K562 (cell line): ENCODE data around the gene INPP5D. TPM values are rescaled to one million over a fixed set of nuclear protein-coding genes. Genes with fewer than 3 reads are reported as not detected.

Experiments used
- ATAC-seq: fragments of 200-7000 bp; cut with Tn5 transposase; 3 replicates; pipeline ENCODE4 v1.9.1; 2020; ENCODE audit warnings: moderate library complexity
- BruUV-seq: library from RNA; stranded (reverse); fragments of 400-500 nt; replicated peaks from 2 replicates; lab custom pipeline; 2021; lab: Mats Ljungman, UMichigan
- CTCF ChIA-PET: fragments of 300-600 bp; formaldehyde crosslinking; extraction: SDS; loops from one replicate; lab custom pipeline; 2021; ENCODE audit warnings: low intra/inter-chr PET ratio; lab: Yijun Ruan, JAX
- POLR2A ChIA-PET: fragments of 300-600, 350-650 bp; sonication (Branson Sonifier 250); formaldehyde crosslinking; extraction: SDS; loops from one replicate; lab custom pipeline; 2021; ENCODE audit warnings: antibody characterized with exemption, inconsistent platforms; lab: Yijun Ruan, JAX
- DNase-seq, 4 experiments: peaks; one replicate each; pipeline versions ENCODE4 v3.0.0 to v3.0.0-alpha.2; 2011 to 2018; ENCODE audit warnings: low spot score in 3 of 4, mixed read lengths in 3 of 4; ENCODE audit errors: extremely low read depth in 1 of 4
- FAIRE-seq: peaks from 2 replicates; lab custom pipeline; 2011; peaks lifted over from hg19 to GRCh38; lab: Jason Lieb, UNC
- H2AFZ ChIP-seq: 2 replicates; pipeline ENCODE4 v1.6.0; 2011; ENCODE audit warnings: low read depth, low read length, control low read depth, inconsistent platforms
- H3K27ac ChIP-seq: fragments of 200-600 bp; 3 replicates; pipeline ENCODE4 v1.8.0; 2011; ENCODE audit warnings: low read depth, mild to moderate bottlenecking, control low read depth, inconsistent platforms, low read length, moderate library complexity, mixed read lengths; ENCODE audit errors: extremely low read depth
- H3K27me3 ChIP-seq, 2 experiments: fragments of 300-600 bp in 1 of 2; 2 replicates in 1 of 2; 3 replicates in 1 of 2; pipeline versions ENCODE4 v1.6.0 to v1.8.0; 2011; ENCODE audit warnings: inconsistent platforms in 2 of 2, low read length in 2 of 2, mild to moderate bottlenecking in 1 of 2, mixed read lengths in 1 of 2, moderate library complexity in 1 of 2; ENCODE audit not compliant: control insufficient read depth in 2 of 2, insufficient read depth in 2 of 2
- H3K36me3 ChIP-seq: fragments of 300-600 bp; 3 replicates; pipeline ENCODE4 v1.8.0; 2011; ENCODE audit warnings: mild to moderate bottlenecking, low read length, inconsistent platforms; ENCODE audit not compliant: control insufficient read depth, insufficient read depth
- H3K4me1 ChIP-seq, 2 experiments: fragments of 200-600 bp in 1 of 2; replicated peaks in 1 of 2; 2 replicates in 1 of 2; 3 replicates in 1 of 2; pipeline versions ENCODE4 v1.5.1 to v1.8.0; 2011; ENCODE audit warnings: inconsistent platforms in 2 of 2, low read length in 2 of 2, mild to moderate bottlenecking in 1 of 2, mixed read lengths in 1 of 2, moderate library complexity in 1 of 2; ENCODE audit not compliant: control insufficient read depth in 2 of 2, insufficient read depth in 2 of 2
- H3K4me2 ChIP-seq: 2 replicates; pipeline ENCODE4 v1.6.1; 2011; ENCODE audit warnings: low read length, control low read depth, inconsistent platforms, mixed read lengths; ENCODE audit not compliant: insufficient read depth
- H3K4me3 ChIP-seq: fragments of 200-600 bp; sonication (generic), shearing (Covaris generic); 2 replicates; pipeline ENCODE4 v1.5.1; 2016; ENCODE audit warnings: control low read depth, inconsistent platforms
- H3K79me2 ChIP-seq: fragments of 200-600 bp; 3 replicates; pipeline ENCODE4 v1.8.0; 2011; ENCODE audit warnings: low read length, inconsistent platforms; ENCODE audit not compliant: control insufficient read depth, insufficient read depth
- H3K9ac ChIP-seq, 2 experiments: 2 replicates each; pipeline versions ENCODE4 v1.6.0 to v1.6.1; 2011; ENCODE audit warnings: low read depth in 2 of 2, low read length in 2 of 2, control low read depth in 1 of 2, inconsistent platforms in 1 of 2, mild to moderate bottlenecking in 1 of 2, mixed read lengths in 1 of 2; ENCODE audit not compliant: insufficient read depth in 1 of 2
- H3K9me1 ChIP-seq: one replicate; pipeline ENCODE4 v1.6.0; 2011; ENCODE audit warnings: inconsistent platforms, mild to moderate bottlenecking, low read length, moderate library complexity; ENCODE audit not compliant: control insufficient read depth, insufficient read depth
- H3K9me3 ChIP-seq: replicated peaks from 2 replicates; pipeline ENCODE4 v1.5.1; 2011; ENCODE audit warnings: low read depth, low read length, inconsistent platforms; ENCODE audit not compliant: control insufficient read depth, insufficient read depth
- H4K20me1 ChIP-seq: replicated peaks from 2 replicates; pipeline ENCODE4 v1.6.1; 2011; ENCODE audit warnings: low read length, inconsistent platforms, mixed read lengths; ENCODE audit not compliant: control insufficient read depth, insufficient read depth
- ARHGAP35 ChIP-seq: fragments of 450-650 bp; IDR thresholded peaks from 2 replicates; pipeline ENCODE4 v1.6.1; 2018; ENCODE audit not compliant: partially characterized antibody
- DMBX1 ChIP-seq: fragments of 250-450 bp; sonication (Bioruptor Pico); IDR thresholded peaks from 2 replicates; pipeline ENCODE4 v1.8.0; 2022; ENCODE audit warnings: inconsistent platforms, mild to moderate bottlenecking, moderate library complexity, borderline replicate concordance
- ELF2 ChIP-seq: fragments of 250-450 bp; sonication (Bioruptor Pico); IDR thresholded peaks from 2 replicates; pipeline ENCODE4 v1.5.0; 2021; ENCODE audit warnings: mild to moderate bottlenecking
- HDAC1 ChIP-seq, 2 experiments: fragments of 450-650 bp; IDR thresholded peaks; 2 replicates each; pipeline ENCODE4 v1.6.1; 2016 to 2017; ENCODE audit warnings: inconsistent platforms in 1 of 2, mild to moderate bottlenecking in 1 of 2, moderate library complexity in 1 of 2
- HDAC6 ChIP-seq: IDR thresholded peaks from 2 replicates; pipeline ENCODE4 v1.6.1; 2012; ENCODE audit warnings: low read depth, mild to moderate bottlenecking, control low read depth, inconsistent platforms, low read length, moderate library complexity
- HDGF ChIP-seq: fragments of 450-650 bp; IDR thresholded peaks from 2 replicates; pipeline ENCODE4 v1.6.1; 2016
- HEY1 ChIP-seq: fragments of 250-450 bp; sonication (Bioruptor Pico); IDR thresholded peaks from 2 replicates; pipeline ENCODE4 v1.5.0; 2020; ENCODE audit warnings: mild to moderate bottlenecking, moderate library complexity, borderline replicate concordance
- HIVEP1 ChIP-seq: fragments of 250-450 bp; sonication (Bioruptor Pico); IDR thresholded peaks from 2 replicates; pipeline ENCODE4 v1.4.0; 2020; ENCODE audit warnings: mild to moderate bottlenecking
- HNRNPL ChIP-seq: fragments of 200-400 bp; formaldehyde crosslinking; IDR thresholded peaks from 2 replicates; pipeline ENCODE4 v1.6.1; 2017; ENCODE audit warnings: low read depth, mild to moderate bottlenecking, low read length
- KAT8 ChIP-seq: fragments of 450-650 bp; IDR thresholded peaks from 2 replicates; pipeline ENCODE4 v1.6.1; 2016; ENCODE audit warnings: low read depth, mild to moderate bottlenecking
- LARP7 ChIP-seq: fragments of 450-650 bp; IDR thresholded peaks from 2 replicates; pipeline ENCODE4 v1.6.1; 2016
- NEUROD1 ChIP-seq: fragments of 150-350 bp; IDR thresholded peaks from 2 replicates; pipeline ENCODE4 v1.6.1; 2014; ENCODE audit warnings: borderline replicate concordance, low read length, low read depth; ENCODE audit not compliant: partially characterized antibody
- NR1H2 ChIP-seq: sonication (generic); formaldehyde crosslinking; IDR thresholded peaks from 2 replicates; pipeline ENCODE4 v1.4.0; 2020; ENCODE audit warnings: mild to moderate bottlenecking, missing genetic modification reagents
- RBM17 ChIP-seq: fragments of 200-400 bp; formaldehyde crosslinking; IDR thresholded peaks from 2 replicates; pipeline ENCODE4 v1.6.1; 2017; ENCODE audit warnings: low read depth, mild to moderate bottlenecking, low read length, borderline replicate concordance
- STAT5A ChIP-seq: IDR thresholded peaks from 2 replicates; pipeline ENCODE4 v1.6.1; 2012; ENCODE audit warnings: low read length, inconsistent platforms, borderline replicate concordance
- WHSC1 ChIP-seq: IDR thresholded peaks from one replicate; pipeline ENCODE4 v1.6.1; 2012; ENCODE audit warnings: low read length, control low read depth, inconsistent platforms
- WGBS: fragments of 100-300 bp; shearing (Covaris generic); methylation state at CpG from one replicate; pipeline ENCODE4 v1.1.6; 2016; ENCODE audit warnings: low coverage, mixed read lengths; ENCODE audit not compliant: insufficient coverage; ENCODE audit errors: missing lambda C conversion rate; 5-methylcytosine and 5-hydroxymethylcytosine counted together
- in situ Hi-C: fragments of 300-500 bp; cut with MboI; formaldehyde crosslinking; loops from 4 replicates; pipeline ENCODE4 v1.15.0; 2018; ENCODE audit warnings: inconsistent platforms, mixed read lengths
- intact Hi-C: fragments of 100-400 bp; cut with micrococcal nuclease; formaldehyde crosslinking; loops from 2 replicates; pipeline ENCODE4 v1.14.2; 2022
- polyA plus RNA-seq, 8 experiments: library from polyadenylated mRNA; depleted of rRNA in 4 of 8; stranded (reverse) in 5 of 8; unstranded in 3 of 8; fragments of >200 nt; fragmentation: Nextera tagmentation in 2 of 8; fragmentation: Illumina TruSeq in 1 of 8; extraction: Ambion mirVana in 2 of 8; extraction: Trizol in 1 of 8; gene quantifications; 2 replicates each; pipeline versions ENCODE4 v1.2.1 to v1.2.3, GENCODE V29; 2011 to 2014; ENCODE audit warnings: inconsistent platforms in 1 of 8, missing spikeins in 1 of 8
- total RNA-seq, 7 experiments: library from RNA; depleted of rRNA in 6 of 7; stranded (reverse); fragments of >200 nt in 6 of 7; fragmentation: Illumina TruSeq in 2 of 7; extraction: Trizol in 2 of 7; gene quantifications; 2 replicates each; pipeline versions ENCODE4 v1.2.1 to v1.2.3, GENCODE V29; 2011 to 2021; ENCODE audit warnings: low replicate concordance in 1 of 7

INPP5D gene
- total and polyA plus RNA-seq, 9 of the 15 experiments (the other 6 are each of a cell fraction or from before 2014, with no cell fraction given) = 0.55 to 6.2 (median 2.2) TPM

GRCh38 chr2:233065954-233066470 is 5.9 kb downstream of the INPP5D start:
- H3K27me3 ChIP-seq = no peaks in the 10 kb centered on the region
- in situ Hi-C loops (no loop called here), intact Hi-C loops (no loop called here)
- H3K4me1 ChIP-seq = peaks cover 3 to 27% of the 10 kb centered on the region in 2 experiments; a peak in 3 of 5 replicates
- H4K20me1 ChIP-seq = no peaks in the 10 kb centered on the region
- no peak overlapping the region for H2AFZ ChIP-seq
- 60% methylated on average over 6 of the region's 9 CpGs for WGBS
- CTCF ChIA-PET = no interaction called here
- BruUV-seq = no TSS peak
- H3K9me1 ChIP-seq = no peaks in the 10 kb centered on the region
- no peak overlapping the region for H3K4me2 ChIP-seq
- DNase-seq = no peak
- no peak overlapping the region for H3K9ac ChIP-seq
- no peaks in the 10 kb centered on the region for H3K9me3 ChIP-seq
- no peak for ATAC-seq
- FAIRE-seq = no peak
- H3K36me3 ChIP-seq = no peaks in the 10 kb centered on the region
- no peak overlapping the region for H3K27ac ChIP-seq
- H3K4me3 ChIP-seq = no peak overlapping the region
- H3K79me2 ChIP-seq = no peaks in the 10 kb centered on the region
- POLR2A ChIA-PET = no interaction called here
- no peak for TF ChIP-seq ARHGAP35
- TF ChIP-seq HNRNPL = no peak
- TF ChIP-seq LARP7 = no peak
- no peak for TF ChIP-seq RBM17
- TF ChIP-seq HDGF = no peak
- no peak for TF ChIP-seq HDAC1 (IDR thresholded peaks at IDR 0.05)
- TF ChIP-seq HDAC6 = no peak
- no peak for TF ChIP-seq STAT5A
- TF ChIP-seq HIVEP1 (CRISPR knock-in tag) = no peak
- no peak for TF ChIP-seq KAT8
- no peak for TF ChIP-seq NEUROD1
- TF ChIP-seq HEY1 (CRISPR knock-in tag) = no peak
- no peak for TF ChIP-seq NR1H2 (CRISPR knock-in tag)
- no peak for TF ChIP-seq DMBX1 (CRISPR knock-in tag)
- no peak for TF ChIP-seq ELF2
- no peak for TF ChIP-seq WHSC1
